Suppressor macrophage treated with lipopolysaccharide for 1 hour (primary cell): ENCODE measurements around the gene BAIAP2.

Source experiments
- DNase-seq, 3 donors: peaks; one replicate each; pipeline ENCODE4 v3.0.0-alpha.2; 2020 to 2022

BAIAP2 gene

GRCh38 chr17:81034779-81035520, at the start of gene BAIAP2:
BAIAP2 (plus strand) TSS chr17:81035151; CDS start chr17:81035255, 104 bp downstream.
- peak; percentile 94 to 100 (median 98) for DNase-seq

- DNase-seq, result no peak
Measured at GRCh38 chr17:80986046-80986445, 48.9 kb upstream of the BAIAP2 start.

- peak; percentile 71 to 83 (median 74) for DNase-seq
Measured at GRCh38 chr17:80986816-80987475, 48.0 kb upstream of the BAIAP2 start.

- no peak for DNase-seq
Measured at GRCh38 chr17:80987941-80988461, 47.0 kb upstream of the BAIAP2 start.

- DNase-seq, result no peak
Measured at GRCh38 chr17:80989586-80989913, 45.4 kb upstream of the BAIAP2 start.

- DNase-seq, result no peak
Measured at GRCh38 chr17:80990921-80991644, 43.9 kb upstream of the BAIAP2 start.

- peak; percentile 87 to 96 (median 93) for DNase-seq
Measured at GRCh38 chr17:80991645-80992076, 43.3 kb upstream of the BAIAP2 start, which contains the start of gene CHMP6. CHMP6 (plus strand) TSS chr17:80991841; CDS start chr17:80991919, 78 bp downstream.

GRCh38 chr17:80992077-80992947, 42.6 kb upstream of the BAIAP2 start:
- DNase-seq, result peak; percentile 35 to 66 (median 43)

GRCh38 chr17:80992948-80993624, 41.9 kb upstream of the BAIAP2 start:
- DNase-seq, result no peak

GRCh38 chr17:80995131-80995530, 39.8 kb upstream of the BAIAP2 start:
- DNase-seq, result no peak

- no peak for DNase-seq
Measured at GRCh38 chr17:80996422-80997305, 38.3 kb upstream of the BAIAP2 start.

GRCh38 chr17:80997424-80998117, 37.4 kb upstream of the BAIAP2 start:
- peak in 2 of 3 donors; percentile 27 to 51 for DNase-seq

GRCh38 chr17:80998118-80998747, 36.7 kb upstream of the BAIAP2 start:
- DNase-seq, result no peak

GRCh38 chr17:80998748-80999535, 36.0 kb upstream of the BAIAP2 start:
- DNase-seq, result no peak

- no peak for DNase-seq
Measured at GRCh38 chr17:80999536-81000333, 35.2 kb upstream of the BAIAP2 start.

GRCh38 chr17:81000334-81000630, 34.7 kb upstream of the BAIAP2 start:
- DNase-seq, result no peak

- no peak for DNase-seq
Measured at GRCh38 chr17:81000631-81001357, 34.2 kb upstream of the BAIAP2 start.
